Vagina (tissue), 2 donors: ENCODE data around the gene ZSWIM1. TPM values are rescaled to one million over a fixed set of nuclear protein-coding genes. Genes with fewer than 3 reads are reported as not detected.
"Not testable (repeated sequence)": the region's sequence is repeated elsewhere in the genome, so short reads cannot be mapped to it uniquely, and the experiment has no call there.

Source experiments
- DNase-seq, 2 donors: peaks; one replicate each; pipeline ENCODE4 v3.0.0-alpha.2; 2017; ENCODE audit errors: extremely low spot score in 2 of 2
- H3K27ac ChIP-seq: fragments of 200-600 bp; sonication (generic); one replicate; pipeline ENCODE4 v1.5.1; 2019
- H3K27me3 ChIP-seq: fragments of 200-600 bp; sonication (generic); one replicate; pipeline ENCODE4 v1.5.1; 2019
- H3K36me3 ChIP-seq, 2 donors: fragments of 200-600 bp; sonication (generic); one replicate each; pipeline ENCODE4 v1.5.1; 2017 to 2019
- H3K4me1 ChIP-seq: fragments of 200-600 bp; sonication (generic); one replicate; pipeline ENCODE4 v1.5.1; 2019
- H3K4me3 ChIP-seq, 2 donors: fragments of 200-600 bp; sonication (generic); 1 replicate in 1 of 2; 2 replicates in 1 of 2; pipeline ENCODE4 v1.5.1; 2016 to 2019
- H3K9me3 ChIP-seq: fragments of 200-600 bp; sonication (generic); one replicate; pipeline ENCODE4 v1.5.1; 2019
- POLR2A ChIP-seq, 2 donors: fragments of 450-650 bp; IDR thresholded peaks; one replicate each; pipeline ENCODE4 v1.6.1; 2017; ENCODE audit warnings: antibody characterized with exemption in 2 of 2, mild to moderate bottlenecking in 2 of 2, moderate library complexity in 2 of 2
- POLR2AphosphoS5 ChIP-seq, 2 donors: sonication (generic); formaldehyde crosslinking; IDR thresholded peaks; one replicate each; pipeline ENCODE4 v1.9.0; 2017; ENCODE audit warnings: antibody characterized with exemption in 2 of 2, mild to moderate bottlenecking in 2 of 2, low read depth in 1 of 2; ENCODE audit not compliant: insufficient read depth in 1 of 2
- intact Hi-C: fragments of 100-400 bp; cut with DNase I; formaldehyde crosslinking; loops from one replicate; pipeline ENCODE4 v1.15.1; 2023
- total RNA-seq: library from RNA; depleted of rRNA; stranded (reverse); fragments of >200 nt; gene quantifications from one replicate; pipeline ENCODE4 v1.2.3, GENCODE V29; 2016
- TF ChIP-seq, protein P1 (sequence below), 3 experiments: fragments of 450-650 bp in 2 of 3; fragments of 200-600 bp in 1 of 3; sonication (generic) in 1 of 3; IDR thresholded peaks; one replicate each; pipeline ENCODE4 v1.5.1; 2017 to 2019; ENCODE audit warnings: antibody characterized with exemption in 3 of 3, mild to moderate bottlenecking in 2 of 3, moderate library complexity in 2 of 3

Gene ZSWIM1
- total RNA-seq, 1 donor from 2014 or later: 4.2 TPM

DNA sequence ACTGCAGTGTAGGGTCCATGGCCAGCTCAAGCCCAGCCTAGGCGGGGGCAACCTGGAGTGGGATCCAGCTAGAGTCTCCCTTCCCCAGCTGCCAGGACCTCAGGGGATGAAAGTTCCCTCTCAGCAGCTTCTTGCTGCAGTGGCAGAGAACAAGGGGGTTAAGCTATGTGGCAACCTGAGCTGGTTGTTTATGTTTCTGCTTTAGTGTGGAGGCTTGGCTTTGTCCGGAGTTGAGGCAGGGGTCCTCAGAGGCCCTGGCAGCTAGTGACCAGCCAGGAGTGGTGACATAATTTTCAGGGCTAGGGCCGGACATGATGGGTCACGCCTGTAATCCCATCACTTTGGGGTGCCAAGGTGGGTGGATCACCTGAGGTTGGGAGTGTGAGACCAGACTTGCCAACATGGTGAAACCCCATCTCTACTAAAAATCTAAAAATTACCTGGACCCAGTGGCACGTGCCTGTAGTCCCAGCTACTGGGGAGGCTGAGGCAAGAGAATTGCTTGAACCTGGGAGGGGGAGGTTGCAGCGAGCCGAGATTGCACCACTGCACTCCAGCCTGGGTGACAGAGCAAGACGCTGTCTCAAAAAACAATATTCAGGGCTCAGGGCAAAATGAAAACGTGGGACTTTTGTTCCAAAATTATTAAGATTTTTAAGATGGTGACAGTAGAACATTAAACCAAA, 44.9 kb downstream of the ZSWIM1 start:
- intact Hi-C loops: no loop called here

DNA sequence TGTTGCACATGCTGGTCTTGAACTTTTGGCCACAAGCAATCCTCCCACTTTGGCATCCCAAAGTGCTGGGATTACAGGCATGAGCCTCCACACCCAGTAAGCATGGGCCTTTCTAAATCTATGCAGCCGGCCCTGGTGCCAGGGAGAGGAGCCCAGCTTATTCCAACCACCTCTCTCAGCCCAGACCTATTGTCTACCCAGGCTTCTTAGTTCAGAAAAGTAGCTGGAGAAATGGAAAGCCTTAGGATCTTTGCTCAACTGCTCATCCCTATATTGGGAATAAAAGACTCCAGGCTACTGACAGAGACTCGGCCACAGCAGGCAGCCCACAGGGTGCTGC, 45.7 kb downstream of the ZSWIM1 start:
- Histone ChIP-seq H3K4me1 (peaks cover 16% of the 10 kb centered on the region), H3K36me3 (no peaks in the 10 kb centered on the region), H3K9me3 (no peaks in the 10 kb centered on the region), H3K4me3 (no peak overlapping the region), H3K27me3 (no peaks in the 10 kb centered on the region), H3K27ac (no peak overlapping the region)
- DNase-seq: no peak
- intact Hi-C loops: no loop called here
- no peak for TF ChIP-seq POLR2A (IDR thresholded peaks at IDR 0.05)
- no peak for TF ChIP-seq POLR2AphosphoS5 (IDR thresholded peaks at IDR 0.05; ENCODE audit: insufficient read depth in 1 of 2, low read depth in 1 of 2)
- TF ChIP-seq, protein P1, sequence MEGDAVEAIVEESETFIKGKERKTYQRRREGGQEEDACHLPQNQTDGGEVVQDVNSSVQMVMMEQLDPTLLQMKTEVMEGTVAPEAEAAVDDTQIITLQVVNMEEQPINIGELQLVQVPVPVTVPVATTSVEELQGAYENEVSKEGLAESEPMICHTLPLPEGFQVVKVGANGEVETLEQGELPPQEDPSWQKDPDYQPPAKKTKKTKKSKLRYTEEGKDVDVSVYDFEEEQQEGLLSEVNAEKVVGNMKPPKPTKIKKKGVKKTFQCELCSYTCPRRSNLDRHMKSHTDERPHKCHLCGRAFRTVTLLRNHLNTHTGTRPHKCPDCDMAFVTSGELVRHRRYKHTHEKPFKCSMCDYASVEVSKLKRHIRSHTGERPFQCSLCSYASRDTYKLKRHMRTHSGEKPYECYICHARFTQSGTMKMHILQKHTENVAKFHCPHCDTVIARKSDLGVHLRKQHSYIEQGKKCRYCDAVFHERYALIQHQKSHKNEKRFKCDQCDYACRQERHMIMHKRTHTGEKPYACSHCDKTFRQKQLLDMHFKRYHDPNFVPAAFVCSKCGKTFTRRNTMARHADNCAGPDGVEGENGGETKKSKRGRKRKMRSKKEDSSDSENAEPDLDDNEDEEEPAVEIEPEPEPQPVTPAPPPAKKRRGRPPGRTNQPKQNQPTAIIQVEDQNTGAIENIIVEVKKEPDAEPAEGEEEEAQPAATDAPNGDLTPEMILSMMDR (IDR thresholded peaks at IDR 0.05): no peak

More for the DNA sequence above, 44.9 kb downstream of the ZSWIM1 start:
- TF ChIP-seq, protein P1 (IDR thresholded peaks at IDR 0.05): no peak
- Histone ChIP-seq H3K4me3 (no peak overlapping the region), H3K4me1 (peaks cover 16% of the 10 kb centered on the region), H3K9me3 (no peaks in the 10 kb centered on the region), H3K27ac (peak overlapping the region; percentile 83), H3K36me3 (no peaks in the 10 kb centered on the region), H3K27me3 (no peaks in the 10 kb centered on the region)
- DNase-seq: no peak

DNA sequence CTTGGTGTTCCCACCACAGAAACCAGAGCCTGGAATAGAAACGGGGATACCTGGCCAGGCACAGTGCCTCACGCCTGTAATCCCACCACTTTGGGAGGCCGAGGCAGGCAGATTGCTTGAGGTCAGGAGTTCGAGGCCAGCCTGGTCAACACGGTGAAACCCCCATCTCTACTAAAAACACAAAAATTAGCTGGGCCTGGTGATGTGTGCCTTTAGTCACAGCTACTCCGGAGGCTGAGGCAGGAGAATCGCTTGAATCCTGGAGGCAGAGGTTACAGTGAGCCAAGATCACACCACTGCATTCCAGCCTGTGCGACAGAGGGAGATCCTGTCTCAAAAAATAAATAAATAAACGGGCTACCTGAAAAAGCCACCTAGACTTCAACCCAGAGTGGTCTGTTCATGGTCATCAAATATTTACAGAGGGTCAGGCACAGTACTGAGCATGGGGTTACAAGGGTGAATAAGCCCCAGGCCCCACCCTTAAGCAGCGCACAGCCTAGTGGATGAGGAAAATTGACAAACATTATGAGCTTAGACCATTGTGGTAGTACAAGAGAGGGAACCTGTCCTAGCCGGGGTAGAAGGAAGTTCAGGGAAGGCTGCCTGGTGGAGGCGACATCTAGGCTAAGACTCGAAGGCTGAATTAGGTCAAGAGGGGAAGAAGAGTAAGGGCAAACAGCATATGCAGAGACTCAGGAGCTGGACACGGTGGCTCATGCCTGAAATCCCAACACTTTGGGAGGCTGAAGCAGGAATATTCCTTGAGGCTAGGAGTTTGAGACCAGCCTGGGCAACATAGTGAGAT, 46.2 kb downstream of the ZSWIM1 start:
- DNase-seq: no peak
- H3K36me3 ChIP-seq: no peaks in the 10 kb centered on the region
- no peaks in the 10 kb centered on the region for H3K27me3 ChIP-seq
- no peak overlapping the region for H3K4me3 ChIP-seq
- H3K9me3 ChIP-seq: no peaks in the 10 kb centered on the region
- peaks cover 16% of the 10 kb centered on the region for H3K4me1 ChIP-seq
- TF ChIP-seq POLR2AphosphoS5 (IDR thresholded peaks at IDR 0.05; ENCODE audit: insufficient read depth in 1 of 2, low read depth in 1 of 2) (no peak), POLR2A (IDR thresholded peaks at IDR 0.05) (no peak)
- TF ChIP-seq, protein P1 (IDR thresholded peaks at IDR 0.05): no peak
- H3K27ac ChIP-seq: no peak overlapping the region
- intact Hi-C loops: no loop called here

DNA sequence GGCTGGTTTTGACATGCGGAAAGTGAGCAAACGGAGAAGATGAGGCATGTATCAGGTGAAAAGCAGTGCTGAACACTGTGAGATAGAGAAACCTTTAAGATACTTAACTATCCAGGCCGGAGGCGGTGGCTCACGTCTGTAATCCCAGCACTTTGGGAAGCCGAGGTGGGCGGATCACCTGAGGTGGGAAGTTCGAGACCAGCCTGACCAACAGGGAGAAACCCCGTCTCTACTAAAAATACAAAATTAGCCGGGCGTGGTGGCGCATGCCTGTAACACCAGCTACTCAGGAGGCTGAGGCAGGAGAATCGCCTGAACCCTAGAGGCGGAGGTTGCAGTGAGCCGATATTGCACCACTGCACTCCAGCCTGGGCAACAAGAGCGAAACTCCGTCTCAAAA, 50.7 kb downstream of the ZSWIM1 start:
- DNase-seq, H3K4me3 ChIP-seq, H3K27ac ChIP-seq, H3K36me3 ChIP-seq, H3K27me3 ChIP-seq, H3K9me3 ChIP-seq, intact Hi-C loops: not testable (repeated sequence)
- peaks cover 24% of the 10 kb centered on the region for H3K4me1 ChIP-seq

DNA sequence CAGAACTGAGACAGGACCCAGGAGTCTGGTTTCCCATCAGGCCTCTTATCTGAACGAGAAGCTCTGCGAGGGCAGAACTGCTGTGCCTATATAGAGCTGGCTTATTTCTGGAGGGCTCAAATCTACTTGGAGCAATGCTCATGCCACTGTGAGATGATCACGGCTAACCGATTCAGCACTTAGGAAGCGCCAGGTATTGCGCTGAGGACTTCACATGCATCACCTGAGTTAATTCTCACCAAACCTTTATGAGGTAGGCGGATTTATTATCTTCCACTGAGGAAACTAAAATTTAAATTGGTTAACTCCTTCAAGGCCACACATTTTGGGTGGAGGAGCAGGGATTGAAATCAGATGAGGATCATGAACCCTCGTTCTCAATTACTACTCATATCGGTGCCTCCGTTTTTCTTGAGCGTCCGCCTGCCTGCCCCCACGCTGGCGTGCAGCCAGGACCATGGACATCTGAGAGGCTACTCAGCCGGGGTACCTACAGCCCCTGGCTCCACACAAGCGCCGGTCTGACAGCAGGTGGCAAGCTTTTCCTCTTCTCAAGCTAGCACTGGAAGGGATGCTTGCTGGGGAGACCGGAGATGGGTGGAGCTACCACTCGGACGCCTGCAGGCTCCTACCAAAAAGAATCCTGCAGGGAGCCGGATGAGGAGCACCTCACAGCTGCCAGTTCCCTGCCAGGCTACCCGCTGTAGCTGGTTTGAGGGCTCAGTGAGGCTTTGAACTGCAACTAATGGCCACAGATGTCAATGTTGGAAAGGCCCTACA, 52.4 kb downstream of the ZSWIM1 start:
- H3K27ac ChIP-seq: peak overlapping the region; percentile 100
- intact Hi-C loops: loop anchor here (2.0 kb wide), 1 partner anchor 43 kb away; the partner anchor contains the start of genes CTSA and NEURL2
- H3K36me3 ChIP-seq: peaks cover 0 to 13% of the 10 kb centered on the region in 2 donors
- DNase-seq: no peak
- H3K9me3 ChIP-seq: no peaks in the 10 kb centered on the region
- no peaks in the 10 kb centered on the region for H3K27me3 ChIP-seq
- no peak for TF ChIP-seq POLR2AphosphoS5 (IDR thresholded peaks at IDR 0.05; ENCODE audit: insufficient read depth in 1 of 2, low read depth in 1 of 2)
- no peak for TF ChIP-seq POLR2A (IDR thresholded peaks at IDR 0.05)
- TF ChIP-seq, protein P1 (IDR thresholded peaks at IDR 0.05): peak in 1 of 3 experiments; percentile 27
- peak overlapping the region; percentile 74 to 94 for H3K4me3 ChIP-seq
- peaks cover 30% of the 10 kb centered on the region for H3K4me1 ChIP-seq
